GF-D8 (cell line): Measurements from ENCODE around the gene LRRC75B.
A peak's percentile ranks its signal among the peaks of the same experiment; 100 is the strongest.
"Not testable (repeated sequence)": the region's sequence is repeated elsewhere in the genome, so short reads cannot be mapped to it uniquely, and the experiment has no call there.

ENCODE experiments used
- DNase-seq: peaks from one replicate; lab custom pipeline; 2025; lab: John Stamatoyannopoulos, UW

LRRC75B gene

DNA sequence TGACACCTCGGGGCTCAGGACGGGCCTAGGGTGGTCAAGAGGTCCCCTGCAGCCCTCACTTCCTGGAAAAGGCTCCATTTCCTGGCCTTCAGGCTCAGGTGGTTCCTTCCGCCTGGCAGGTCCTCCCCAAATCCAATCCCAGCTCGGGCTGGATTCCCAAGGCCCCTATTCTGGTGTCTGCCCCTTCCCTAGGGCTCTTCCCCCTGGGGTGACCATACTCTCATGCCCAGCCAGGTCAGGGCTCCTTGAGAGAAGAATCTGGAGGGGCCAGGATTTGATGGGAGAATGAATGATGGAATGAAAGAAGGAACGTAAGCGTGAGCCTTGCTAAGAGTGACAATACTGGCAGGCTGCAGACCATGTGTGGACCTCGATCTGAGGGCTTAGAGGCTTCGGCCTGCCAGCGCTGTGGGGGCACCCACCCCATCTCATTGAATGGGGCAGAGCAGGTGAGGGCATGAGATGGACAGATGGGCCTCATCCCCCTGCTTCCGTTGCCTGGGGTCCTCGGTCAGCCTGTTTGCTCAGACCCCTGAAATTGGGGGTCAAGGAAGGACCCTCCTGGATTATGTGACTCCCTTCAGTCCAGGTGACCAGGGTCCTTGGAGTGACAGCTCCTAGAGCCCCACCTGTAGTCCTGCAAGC lies 9.4 kb upstream of the LRRC75B start:
- not testable (repeated sequence) for DNase-seq

DNA sequence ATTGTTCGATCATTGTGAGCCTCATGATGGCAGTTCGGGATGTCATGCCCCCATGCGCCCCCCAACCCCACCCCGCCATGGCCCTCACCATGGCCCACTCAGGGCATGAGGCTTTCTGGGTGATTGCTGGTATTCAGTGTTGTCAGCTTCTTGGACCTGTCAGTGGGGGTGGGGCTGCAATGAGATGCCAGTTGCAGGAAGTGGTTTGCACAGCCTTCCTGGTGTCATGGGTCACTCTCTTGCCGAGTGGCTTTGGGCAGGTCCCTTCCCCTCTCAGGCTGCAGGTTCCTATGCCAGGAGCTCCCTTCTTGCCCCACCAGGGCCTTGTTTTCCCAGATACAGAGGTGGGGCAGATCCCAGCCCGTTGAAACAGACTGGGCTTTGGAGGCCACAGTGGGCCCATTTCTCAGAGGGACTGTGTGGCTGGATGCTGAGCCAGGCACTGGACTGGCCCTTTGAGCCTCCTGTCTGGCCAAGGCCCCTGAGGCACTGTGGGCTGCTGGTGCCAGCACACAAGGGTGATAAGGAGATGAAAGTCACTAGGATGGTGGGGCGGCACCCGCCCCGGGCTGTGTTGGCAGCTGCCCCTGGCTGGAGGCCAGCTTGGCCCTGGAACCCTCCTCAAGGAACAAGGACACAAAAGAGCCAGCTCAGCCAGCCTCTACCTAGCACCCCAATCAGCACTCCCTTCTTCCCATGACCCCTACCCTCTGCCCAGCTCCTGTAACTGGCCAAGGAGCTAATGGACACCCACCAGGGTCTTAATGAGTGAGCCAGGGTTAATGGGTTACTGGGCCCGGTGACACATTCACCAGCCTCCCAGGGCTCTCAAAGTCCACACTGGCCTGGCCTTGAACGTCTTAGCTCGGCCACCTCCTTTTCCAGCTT lies 8.6 kb upstream of the LRRC75B start:
- peak; percentile 42 for DNase-seq

GRCh38 chr22:24599958-24600715 lies 7.3 kb upstream of the LRRC75B start:
- DNase-seq, result not testable (repeated sequence)

- DNase-seq, result no peak
Observed at GRCh38 chr22:24599514-24599913, 6.6 kb upstream of the LRRC75B start.

DNA sequence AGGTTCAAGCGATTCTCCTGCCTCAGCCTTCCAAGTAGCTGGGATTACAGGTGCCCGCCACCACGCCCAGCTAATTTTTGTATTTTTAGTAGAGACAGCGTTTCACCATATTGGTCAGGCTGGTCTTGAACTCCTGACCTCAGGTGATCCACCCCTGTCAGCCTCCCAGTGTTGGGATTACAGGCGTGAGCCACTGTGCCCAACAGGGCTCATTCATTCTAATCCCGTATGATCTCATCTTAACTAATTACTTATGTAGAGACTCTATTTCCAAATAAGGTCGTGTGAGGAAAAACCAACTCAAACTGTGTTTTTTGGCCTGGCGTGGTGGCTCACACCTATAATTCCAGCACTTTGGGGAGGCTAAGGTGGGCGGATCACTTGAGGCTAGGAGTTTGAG lies 4.2 kb upstream of the LRRC75B start:
- not testable (repeated sequence) for DNase-seq

- DNase-seq, result no peak
Observed at GRCh38 chr22:24595863-24596262, 3.0 kb upstream of the LRRC75B start.

- DNase-seq, result no peak
Observed at GRCh38 chr22:24595228-24595627, 2.4 kb upstream of the LRRC75B start.

- no peak for DNase-seq
Observed at GRCh38 chr22:24594569-24595120, 1.8 kb upstream of the LRRC75B start.

DNA sequence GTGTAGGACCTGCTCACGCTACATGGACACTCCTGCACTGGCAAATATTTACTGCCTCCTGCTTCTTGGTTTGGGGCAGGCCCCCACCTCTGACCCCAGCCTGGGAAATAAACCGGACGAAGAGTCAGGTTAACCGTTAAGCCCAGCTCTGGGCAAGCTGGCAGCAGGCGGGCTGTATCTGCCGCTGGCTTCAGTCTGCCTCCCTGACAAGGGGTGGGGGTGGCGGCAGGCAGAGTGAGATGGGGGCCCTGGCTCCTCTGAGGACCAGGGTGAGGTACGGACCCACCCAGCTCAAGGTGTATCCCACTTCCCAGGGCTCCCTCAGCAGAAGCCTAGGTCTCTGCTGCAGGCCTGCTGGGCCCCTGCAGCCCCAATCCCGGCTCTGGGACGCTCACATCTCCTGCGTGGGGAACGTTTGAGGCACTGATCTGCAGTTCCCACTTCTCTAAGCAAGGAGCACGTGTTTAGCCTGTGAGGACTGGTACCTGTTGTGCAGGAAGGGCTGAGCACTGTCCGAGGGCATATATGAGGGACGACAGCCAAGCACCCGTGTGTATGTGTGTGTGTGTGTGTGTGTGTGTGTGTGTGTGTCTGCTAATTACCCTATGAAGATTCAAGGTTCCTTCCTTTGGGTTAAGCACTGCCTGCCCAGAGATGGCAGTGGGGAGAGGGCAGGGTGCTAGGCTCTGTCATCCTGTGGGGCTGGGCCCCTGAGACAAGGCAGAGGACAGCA lies 1.1 kb upstream of the LRRC75B start:
- DNase-seq, result no peak

DNA sequence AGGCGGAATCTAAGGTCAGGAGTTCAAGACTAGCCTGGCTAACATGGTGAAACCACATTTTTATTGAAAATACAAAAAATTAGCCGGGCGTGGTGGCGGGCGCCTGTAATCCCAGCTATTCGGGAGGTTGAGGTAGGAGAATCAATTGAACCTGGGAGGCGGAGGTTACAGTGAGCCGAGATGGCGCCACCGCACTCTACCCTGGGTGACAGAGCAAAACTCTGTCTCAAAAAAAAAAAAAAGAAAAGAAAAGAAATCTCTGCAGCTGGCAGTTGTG lies 624 bp upstream of the LRRC75B start:
- not testable (repeated sequence) for DNase-seq

- no peak for DNase-seq
Observed at GRCh38 chr22:24592058-24592850, 619 bp downstream of the LRRC75B start.

DNA sequence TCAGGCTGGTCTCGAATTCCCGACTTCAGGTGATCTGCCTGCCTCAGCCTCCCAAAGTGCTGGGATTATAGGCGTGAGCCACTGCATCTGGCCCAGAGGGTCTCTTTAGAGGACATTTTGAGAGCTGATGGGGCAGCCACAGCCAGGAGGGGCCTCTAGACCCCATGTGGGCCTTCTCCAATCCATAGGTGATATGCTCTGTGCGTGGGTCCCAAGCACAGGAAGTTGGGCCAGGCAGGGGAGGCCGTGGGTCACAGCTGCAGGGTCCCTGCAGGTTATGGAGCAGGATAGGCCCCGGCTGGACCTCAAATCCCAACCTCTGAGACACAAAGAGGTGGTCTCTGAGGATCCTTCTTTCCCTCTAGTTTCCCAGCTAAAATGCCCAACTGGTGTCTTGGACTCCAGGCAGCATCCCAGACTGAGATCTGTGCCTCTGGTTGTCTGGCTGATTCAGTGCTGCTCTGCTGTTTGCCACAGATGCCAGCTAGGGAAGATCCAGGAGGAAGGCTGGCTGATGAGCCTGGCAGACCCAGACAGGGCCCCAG lies 1.5 kb downstream of the LRRC75B start:
- no peak for DNase-seq

GRCh38 chr22:24590596-24591173 lies 2.2 kb downstream of the LRRC75B start:
- DNase-seq, result no peak

DNA sequence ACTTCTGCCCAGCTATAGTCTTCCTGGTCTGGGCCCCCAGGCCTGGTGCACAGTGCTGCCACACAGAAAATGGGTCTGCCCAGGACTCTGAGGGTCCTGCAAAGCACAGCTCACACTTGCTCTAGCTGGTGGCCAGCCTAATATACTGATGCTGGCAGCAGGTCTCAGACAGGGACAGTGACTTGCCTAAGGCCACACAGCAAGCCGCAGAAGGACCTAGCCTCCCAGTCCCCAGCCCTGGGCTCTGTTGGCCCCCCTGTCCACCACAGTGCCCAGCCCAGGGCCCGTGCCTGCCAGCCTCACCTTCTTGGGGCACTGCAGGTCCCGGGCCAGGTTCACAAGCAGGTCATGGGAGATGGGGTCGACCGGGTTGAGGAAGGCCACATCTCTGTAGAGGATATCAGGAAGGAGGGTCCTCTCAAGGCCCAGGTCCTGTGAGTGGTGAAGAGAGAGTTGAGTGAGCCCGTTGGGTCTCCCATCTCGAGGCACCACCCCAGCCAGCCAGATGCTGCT lies 3.3 kb downstream of the LRRC75B start:
- no peak for DNase-seq

DNA sequence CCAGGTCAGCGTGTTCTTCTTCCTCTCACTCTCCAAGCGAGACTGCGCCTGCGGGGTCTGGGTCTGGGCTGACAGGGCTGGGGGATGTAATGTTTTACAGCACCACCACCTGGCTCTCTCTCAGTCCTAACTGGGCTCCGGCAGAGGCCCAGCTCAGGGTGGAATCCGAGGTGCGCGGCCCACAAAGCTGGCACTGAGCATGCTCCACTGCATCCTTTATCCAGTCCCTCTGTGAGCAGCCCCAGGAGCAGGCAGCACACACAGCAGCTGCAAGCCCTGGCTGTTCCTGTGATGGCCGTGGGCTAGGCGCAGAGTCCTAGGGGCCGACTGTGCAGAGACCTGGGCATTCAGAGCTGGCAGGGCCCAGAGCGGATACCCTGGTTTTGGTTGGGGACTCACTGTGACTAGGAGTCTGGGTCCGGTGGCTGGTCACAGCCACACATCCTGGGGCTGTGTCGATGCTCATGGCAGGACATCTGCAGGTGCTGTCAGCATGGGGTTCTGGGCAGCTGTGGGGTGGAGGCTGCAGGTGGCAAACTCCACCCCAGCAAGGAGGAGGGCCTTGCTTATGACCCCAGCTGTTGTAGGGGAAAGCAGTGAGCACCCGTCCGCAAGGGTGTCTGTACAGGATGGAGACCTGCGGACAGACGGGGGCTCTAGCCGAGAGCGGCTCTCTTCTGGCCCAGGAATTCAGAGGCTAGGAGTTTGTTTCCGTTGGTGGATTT lies 4.0 kb downstream of the LRRC75B start:
- no peak for DNase-seq

DNA sequence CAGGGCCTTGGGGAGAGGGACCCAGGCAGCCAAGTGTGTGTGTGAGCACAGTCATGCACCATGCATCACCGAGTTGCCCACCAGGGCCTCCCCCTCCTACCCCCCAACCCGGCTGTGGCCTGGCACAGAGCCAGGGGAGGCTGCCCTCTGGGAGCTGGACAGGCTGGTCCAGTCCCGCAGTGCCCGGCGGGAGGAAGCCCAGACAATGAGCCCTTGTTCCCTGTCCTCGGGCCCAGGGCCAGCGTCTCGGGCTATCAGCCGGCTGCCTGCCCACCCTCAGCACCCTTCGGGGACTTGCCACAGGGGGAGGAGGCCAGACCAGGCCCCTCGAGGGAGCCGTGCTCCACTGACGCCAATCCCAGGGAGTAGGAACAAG lies 4.5 kb downstream of the LRRC75B start:
- DNase-seq, result no peak

DNA sequence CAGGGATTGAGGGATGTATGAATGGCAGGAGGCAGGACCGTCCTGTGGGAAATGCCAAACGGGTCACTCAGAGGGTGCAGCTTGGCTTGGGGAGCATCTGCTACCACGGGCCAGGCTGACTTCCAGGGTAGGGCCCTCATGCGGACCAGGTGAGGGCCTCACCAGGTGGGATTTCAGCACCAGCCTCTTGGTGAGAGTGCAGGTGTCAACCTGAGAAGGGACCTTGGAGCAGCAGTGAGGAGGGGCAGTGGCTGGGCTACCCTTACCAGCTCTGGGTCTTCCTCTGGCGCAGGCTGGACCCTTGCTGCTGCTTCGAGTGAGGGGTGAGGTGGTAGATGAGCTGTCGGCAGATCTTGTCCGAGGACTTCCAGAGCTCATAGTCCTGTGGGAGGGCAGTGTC lies 4.9 kb downstream of the LRRC75B start:
- no peak for DNase-seq

- DNase-seq, result no peak
Observed at GRCh38 chr22:24587251-24587650, 5.6 kb downstream of the LRRC75B start.

DNA sequence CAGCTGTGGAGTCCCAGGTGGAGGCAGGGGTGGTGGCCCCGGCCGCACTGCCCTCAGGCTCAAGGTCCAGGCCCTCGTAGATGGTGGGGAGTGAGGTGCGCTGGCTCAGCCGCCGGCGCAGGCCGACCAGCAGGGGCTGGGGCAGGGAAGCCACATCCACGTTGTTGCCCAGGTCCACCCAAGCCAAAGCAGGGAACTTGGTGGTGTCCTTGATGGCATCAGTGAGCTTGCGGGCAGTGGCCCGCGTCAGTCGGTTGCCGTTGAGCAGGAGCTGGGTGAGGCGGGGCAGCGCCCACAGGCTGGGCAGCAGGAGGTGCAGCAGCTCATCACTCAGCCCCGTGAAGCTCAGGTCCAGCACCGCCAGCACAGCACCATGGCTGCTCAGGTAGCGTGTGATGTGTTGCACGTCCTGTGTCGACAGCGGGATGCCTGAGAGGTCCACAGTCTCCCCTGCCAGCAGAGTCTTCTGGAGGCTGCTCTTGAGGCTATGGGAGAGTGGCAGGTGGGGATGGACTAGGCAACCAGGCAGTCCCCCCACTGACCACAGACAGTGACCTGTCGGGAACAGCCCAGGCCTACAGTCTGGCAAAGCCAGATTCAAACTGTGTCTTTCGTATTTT lies 6.8 kb downstream of the LRRC75B start:
- no peak for DNase-seq
